Cardiac muscle cell (in vitro differentiated cells and primary cell): ENCODE results near the gene P2RX6. TPM values are rescaled to one million over a fixed set of nuclear protein-coding genes. Genes with fewer than 3 reads are reported as not detected.

ENCODE experiments used
- DNase-seq, 2 donors: peaks; one replicate each; pipeline versions ENCODE4 v3.0.0 to v3.0.0-alpha.2; 2010 to 2017; ENCODE audit warnings: low read depth in 1 of 2, low spot score in 1 of 2
- H3K27ac ChIP-seq: fragments of 200-600 bp; sonication (generic); 2 replicates; pipeline ENCODE4 v1.5.1; 2016
- H3K27me3 ChIP-seq: fragments of 200-600 bp; sonication (generic); 2 replicates; pipeline ENCODE4 v1.6.0; 2016; ENCODE audit warnings: control low read depth
- H3K36me3 ChIP-seq: fragments of 200-600 bp; sonication (generic); 2 replicates; pipeline ENCODE4 v1.5.1; 2016; ENCODE audit warnings: control low read depth
- H3K4me1 ChIP-seq: fragments of 200-600 bp; sonication (generic); 2 replicates; pipeline ENCODE4 v1.8.1; 2017; ENCODE audit warnings: low read depth, mild to moderate bottlenecking, mixed run types
- H3K4me3 ChIP-seq: fragments of 200-600 bp; sonication (generic); 2 replicates; pipeline ENCODE4 v1.5.1; 2016; ENCODE audit warnings: mild to moderate bottlenecking
- H3K9me3 ChIP-seq: fragments of 200-600 bp; sonication (generic); 2 replicates; pipeline ENCODE4 v1.5.1; 2017; ENCODE audit warnings: low read depth, mild to moderate bottlenecking, control low read depth
- polyA plus RNA-seq: library from polyadenylated mRNA; unstranded; fragments of >200 nt; fragmentation: Nextera tagmentation; extraction: Ambion mirVana; gene quantifications from 2 replicates; pipeline ENCODE4 v1.2.1, GENCODE V29; 2016
- total RNA-seq: library from RNA; depleted of rRNA; stranded (reverse); fragments of >200 nt; gene quantifications from 2 replicates; pipeline ENCODE4 v1.2.3, GENCODE V29; 2016
- TF ChIP-seq, protein P1 (sequence below): IDR thresholded peaks from 2 replicates; pipeline ENCODE4 v1.5.1; 2012; ENCODE audit warnings: low read depth, mild to moderate bottlenecking, low read length

The P2RX6 gene
- total and polyA plus RNA-seq, 2 experiments from 2014 or later = 8.6 to 8.9 TPM

DNA sequence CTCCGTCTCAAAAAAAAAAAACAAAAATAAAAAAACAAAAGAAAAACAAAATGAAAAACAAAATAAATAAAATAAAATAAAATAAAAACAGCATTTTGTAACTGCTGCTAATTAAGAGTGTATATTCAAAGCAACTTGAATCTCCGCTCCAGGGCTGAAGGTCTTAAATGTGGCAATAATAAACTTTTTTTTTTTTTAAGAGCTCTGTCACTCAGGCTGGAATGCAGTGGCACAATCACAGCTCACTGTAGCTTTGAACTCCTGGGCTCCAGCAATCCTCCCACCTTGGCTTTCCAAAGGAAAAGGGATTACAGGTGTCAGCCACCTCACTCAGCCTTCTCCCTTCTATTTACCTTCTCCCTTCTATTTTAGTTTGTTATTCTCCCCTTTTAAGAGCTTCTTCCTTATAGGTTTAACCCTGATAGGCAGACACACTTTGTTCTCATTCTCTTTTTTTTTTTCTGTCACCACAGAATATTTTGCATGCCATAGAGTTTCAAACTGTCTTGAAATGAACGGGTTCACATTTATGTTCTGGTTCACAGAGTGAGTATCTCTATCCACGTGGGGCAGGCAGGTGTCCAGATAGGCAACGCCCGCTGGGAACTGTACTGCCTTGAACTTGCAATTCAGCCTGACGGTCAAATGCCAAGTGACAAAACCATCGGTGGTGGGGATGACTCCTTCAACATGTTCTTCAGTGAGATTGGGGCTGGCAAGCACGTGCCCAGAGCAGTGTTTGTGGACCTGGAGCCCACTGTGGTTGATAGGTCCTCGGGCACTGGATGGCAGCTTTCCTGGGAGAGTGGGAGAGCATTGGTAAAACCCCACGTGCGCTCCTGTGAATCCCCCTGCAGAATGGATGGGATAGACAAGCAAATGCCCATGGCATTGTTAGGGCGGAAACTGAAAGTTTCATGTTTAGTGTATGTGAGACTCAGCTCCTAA lies 50.2 kb downstream of the P2RX6 start:
- Histone ChIP-seq H3K9me3 (no peaks in the 10 kb centered on the region), H3K4me1 (no peaks in the 10 kb centered on the region), H3K4me3 (no peak overlapping the region), H3K36me3 (no peaks in the 10 kb centered on the region), H3K27ac (no peak overlapping the region), H3K27me3 (no peaks in the 10 kb centered on the region)
- no peak for DNase-seq
- TF ChIP-seq, protein P1, sequence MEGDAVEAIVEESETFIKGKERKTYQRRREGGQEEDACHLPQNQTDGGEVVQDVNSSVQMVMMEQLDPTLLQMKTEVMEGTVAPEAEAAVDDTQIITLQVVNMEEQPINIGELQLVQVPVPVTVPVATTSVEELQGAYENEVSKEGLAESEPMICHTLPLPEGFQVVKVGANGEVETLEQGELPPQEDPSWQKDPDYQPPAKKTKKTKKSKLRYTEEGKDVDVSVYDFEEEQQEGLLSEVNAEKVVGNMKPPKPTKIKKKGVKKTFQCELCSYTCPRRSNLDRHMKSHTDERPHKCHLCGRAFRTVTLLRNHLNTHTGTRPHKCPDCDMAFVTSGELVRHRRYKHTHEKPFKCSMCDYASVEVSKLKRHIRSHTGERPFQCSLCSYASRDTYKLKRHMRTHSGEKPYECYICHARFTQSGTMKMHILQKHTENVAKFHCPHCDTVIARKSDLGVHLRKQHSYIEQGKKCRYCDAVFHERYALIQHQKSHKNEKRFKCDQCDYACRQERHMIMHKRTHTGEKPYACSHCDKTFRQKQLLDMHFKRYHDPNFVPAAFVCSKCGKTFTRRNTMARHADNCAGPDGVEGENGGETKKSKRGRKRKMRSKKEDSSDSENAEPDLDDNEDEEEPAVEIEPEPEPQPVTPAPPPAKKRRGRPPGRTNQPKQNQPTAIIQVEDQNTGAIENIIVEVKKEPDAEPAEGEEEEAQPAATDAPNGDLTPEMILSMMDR = no peak

DNA sequence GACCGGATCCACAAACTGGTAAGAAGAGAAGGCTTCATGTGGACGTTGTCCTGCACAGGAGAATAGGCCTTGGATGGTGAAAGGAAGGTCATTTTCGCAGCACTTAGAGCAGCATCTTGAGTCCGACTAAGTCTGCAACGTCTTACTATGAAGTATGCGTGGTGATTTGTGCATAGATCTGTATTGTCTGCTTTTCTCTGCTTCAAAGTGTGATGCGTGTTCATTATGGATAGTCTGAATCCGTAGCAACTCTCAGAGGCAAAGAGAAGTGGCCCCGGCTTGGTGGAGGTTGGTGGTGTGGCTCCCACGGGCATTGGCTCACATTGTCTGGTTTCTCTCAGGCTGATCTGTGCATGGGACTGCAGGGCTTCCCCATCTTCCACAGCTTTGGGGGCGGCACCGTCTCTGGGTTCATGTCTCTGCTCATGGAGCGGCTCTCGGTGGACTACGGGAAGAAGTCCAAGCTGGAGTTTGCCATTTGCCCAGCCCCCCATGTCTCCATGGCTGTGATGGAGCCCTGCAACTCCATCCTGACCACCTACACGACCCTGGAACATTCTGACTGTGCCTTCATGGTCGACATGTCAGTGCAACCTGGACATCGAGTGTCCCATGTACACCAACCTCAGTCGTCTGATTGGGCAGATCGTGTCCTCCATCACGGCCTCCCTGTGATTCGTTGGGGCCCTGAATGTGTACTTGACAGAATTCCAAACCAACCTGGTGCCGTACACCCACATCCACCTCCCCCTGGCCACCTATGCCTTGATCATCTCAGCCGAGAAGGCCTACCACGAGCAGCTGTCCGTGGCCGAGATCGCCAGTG lies 52.3 kb downstream of the P2RX6 start:
- Histone ChIP-seq H3K36me3 (no peaks in the 10 kb centered on the region), H3K27me3 (no peaks in the 10 kb centered on the region), H3K9me3 (no peaks in the 10 kb centered on the region), H3K4me3 (no peak overlapping the region), H3K4me1 (no peaks in the 10 kb centered on the region), H3K27ac (no peak overlapping the region)
- TF ChIP-seq, protein P1 = no peak
- no peak for DNase-seq

DNA sequence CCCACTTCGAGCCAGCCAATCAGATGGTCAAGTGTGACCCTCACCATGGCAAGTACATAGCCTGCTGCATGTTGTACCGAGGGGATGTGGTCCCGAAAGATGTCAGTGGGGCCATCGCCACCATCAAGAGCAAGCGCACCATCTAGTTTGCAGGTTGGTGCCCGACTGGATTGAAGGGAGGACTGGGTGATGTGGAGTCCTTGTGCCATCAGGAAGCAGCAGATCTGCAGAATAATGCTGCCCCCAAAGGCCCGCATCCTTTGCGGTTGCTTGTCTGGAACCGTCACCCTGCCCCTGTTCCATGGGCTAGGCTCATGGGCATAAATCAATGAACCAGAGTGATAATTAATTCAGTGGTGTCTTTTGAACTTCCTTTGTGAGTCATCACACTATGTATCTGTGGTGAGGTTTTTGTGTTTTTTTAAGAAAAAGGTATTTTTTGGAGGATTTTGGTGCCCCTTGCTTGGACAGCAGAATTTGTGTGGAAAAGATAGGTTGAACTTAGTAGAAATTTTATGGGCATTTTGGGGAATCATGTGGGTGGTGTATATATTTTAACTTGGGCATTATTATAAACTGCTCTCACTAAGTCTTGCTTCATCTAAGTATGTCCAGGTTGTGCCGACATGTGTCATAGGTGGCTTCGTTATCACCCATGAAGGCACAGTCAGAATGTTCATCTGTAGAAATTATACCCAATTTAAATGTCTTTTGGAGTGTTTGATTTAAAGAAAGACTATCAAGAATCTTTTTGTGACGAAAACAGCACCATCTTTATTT lies 53.1 kb downstream of the P2RX6 start:
- TF ChIP-seq, protein P1 = no peak
- Histone ChIP-seq H3K4me3 (no peak overlapping the region), H3K27me3 (no peaks in the 10 kb centered on the region), H3K27ac (no peak overlapping the region), H3K4me1 (no peaks in the 10 kb centered on the region), H3K36me3 (no peaks in the 10 kb centered on the region), H3K9me3 (no peaks in the 10 kb centered on the region)
- DNase-seq = no peak

DNA sequence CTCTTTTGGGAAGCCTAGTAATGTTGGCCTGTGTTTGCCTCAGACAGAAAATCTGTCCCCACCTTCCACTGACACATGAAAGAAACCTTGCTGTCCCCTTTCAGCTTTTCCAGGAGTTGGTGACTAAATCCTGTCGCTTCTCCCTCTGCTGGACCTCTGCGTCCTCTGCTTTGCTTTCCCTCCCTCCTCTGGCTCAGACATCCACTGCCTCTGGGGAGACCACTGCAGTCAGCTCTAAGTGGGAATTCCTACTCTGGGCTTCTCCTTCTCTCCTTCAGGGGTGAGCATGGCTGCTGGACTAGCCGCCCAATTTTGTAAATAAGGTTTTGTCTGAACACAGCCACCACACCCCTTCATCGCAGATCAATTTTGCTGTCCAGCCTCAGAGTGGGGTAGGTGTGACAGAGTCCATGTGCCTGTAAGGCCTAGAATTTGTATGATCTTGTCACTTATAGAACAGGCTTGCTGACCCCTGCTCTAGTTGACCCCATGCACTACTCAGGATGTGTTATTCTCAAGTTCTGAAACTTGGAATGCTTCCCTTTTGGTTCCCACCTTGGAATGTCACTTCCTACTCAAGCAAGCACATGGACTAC lies 53.8 kb downstream of the P2RX6 start:
- no peak overlapping the region for H3K27ac ChIP-seq
- H3K9me3 ChIP-seq = no peaks in the 10 kb centered on the region
- DNase-seq = no peak
- no peaks in the 10 kb centered on the region for H3K27me3 ChIP-seq
- no peaks in the 10 kb centered on the region for H3K4me1 ChIP-seq
- no peak overlapping the region for H3K4me3 ChIP-seq
- TF ChIP-seq, protein P1 = no peak
- no peaks in the 10 kb centered on the region for H3K36me3 ChIP-seq

DNA sequence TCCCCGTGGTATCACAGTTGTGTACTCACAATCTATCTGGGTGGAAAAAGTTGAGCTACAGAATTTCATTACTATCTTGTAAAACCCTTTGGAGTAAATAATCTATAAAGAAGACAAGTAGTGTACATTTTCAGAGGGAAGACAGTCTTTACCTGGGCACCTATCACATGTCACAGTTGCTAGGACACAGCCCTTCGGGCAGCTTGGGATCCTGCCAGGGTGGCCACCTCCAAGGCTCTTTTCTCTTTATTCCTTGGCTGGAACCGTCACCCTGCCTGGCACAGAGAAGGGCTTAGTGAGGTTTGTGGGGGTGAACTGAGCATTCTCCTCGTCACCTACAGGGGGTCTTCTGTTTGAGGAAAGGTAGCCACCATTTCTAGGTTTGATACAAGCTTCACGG lies 54.4 kb downstream of the P2RX6 start:
- TF ChIP-seq, protein P1 = no peak
- Histone ChIP-seq H3K27me3 (no peaks in the 10 kb centered on the region), H3K9me3 (no peaks in the 10 kb centered on the region), H3K27ac (no peak overlapping the region), H3K4me3 (no peak overlapping the region), H3K36me3 (no peaks in the 10 kb centered on the region), H3K4me1 (no peaks in the 10 kb centered on the region)
- DNase-seq = no peak
